HG03159 (cell line): Measurements from ENCODE around the gene NCOR2.

Experiments
- ATAC-seq: cut with Tn5 transposase; IDR thresholded peaks from one replicate; pipeline ENCODE4 v1.9.1; 2021; ENCODE audit warnings: mild to moderate bottlenecking, moderate library complexity; ENCODE audit not compliant: unreplicated experiment

Gene NCOR2

DNA sequence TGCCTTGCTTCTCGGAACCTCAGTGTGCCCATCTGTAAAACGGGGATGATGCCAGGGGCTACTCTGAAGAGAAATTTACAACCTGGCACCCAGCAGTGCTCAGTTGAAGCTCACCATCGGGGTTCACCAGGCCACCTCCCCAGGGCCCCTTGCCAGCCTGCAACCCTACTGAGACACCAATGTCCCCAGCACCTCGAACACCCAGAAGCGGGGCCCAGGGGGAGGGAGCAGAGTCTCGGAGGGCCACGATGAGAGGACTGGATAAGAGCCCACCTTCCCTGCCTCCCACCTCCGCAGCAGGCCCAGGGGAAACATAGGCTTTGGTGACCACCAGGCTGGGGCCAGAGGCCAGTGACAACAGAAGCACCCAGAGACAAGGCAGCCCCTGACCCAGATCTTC lies 22.4 kb downstream of the NCOR2 start:
- no peak for ATAC-seq

DNA sequence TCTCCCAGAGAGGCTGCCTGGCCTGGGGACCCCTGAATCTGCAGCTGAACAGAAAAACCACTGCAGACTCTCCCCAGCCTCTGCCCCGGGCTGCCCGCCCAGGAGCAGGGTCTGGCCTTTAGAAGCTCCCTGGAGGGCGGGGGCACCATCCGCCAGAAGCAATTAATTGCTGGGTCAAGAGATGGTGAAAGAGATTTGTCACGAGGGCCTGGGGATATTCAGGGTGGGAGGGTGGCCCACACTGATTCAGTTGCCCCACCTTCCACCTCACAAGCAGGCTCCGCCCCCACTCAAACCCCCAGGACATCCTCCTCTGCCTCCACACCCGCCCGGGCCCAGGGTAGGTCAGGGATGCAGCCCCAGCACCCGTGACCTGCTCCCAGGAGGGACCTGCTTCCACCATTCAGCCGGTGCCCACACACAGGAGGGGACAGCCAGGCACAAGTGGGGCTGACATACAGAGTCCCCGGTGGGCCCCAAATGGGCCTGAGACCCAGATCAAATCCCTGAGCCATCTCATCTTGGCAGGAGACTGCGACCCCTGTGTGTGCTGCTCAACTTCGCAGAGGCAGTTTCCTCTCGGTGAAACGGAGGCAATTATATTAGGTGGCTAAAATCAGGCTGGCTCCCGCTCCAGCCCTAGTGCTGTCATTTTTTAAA lies 23.0 kb downstream of the NCOR2 start:
- no peak for ATAC-seq

DNA sequence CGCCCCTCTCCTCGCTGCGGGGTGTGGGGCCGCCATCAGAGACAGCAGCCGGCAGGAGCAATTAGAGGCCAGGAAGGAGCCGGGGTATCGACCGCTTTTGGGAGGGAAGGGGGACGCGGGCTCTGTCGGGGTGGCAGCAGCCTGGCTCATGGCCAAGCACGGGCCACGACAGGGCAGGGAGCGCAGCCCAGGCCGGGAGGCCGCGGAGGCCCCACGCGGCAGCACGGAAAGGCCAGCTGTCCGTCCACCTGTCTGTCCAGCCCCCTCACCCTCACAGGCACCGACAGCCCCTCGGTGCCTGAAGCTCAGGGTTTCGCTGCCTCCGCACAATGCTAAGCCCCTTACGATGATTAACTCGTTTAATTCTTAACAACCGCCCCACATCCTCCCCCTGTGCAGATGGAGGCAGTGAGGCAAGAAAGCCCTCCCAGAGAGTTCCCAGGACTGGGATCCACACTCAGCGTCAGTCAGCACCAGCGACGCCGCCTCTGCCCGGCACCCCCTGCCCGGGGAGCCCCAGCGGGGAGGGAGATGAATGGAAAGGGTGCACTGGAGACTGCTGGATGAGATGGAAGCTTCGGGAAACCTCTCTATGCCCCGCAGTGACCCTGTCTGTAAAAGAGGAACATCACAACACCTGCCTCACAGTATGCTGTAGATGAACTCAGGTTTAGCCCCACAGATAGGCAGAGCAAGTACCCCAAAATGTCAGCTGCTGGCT lies 23.7 kb downstream of the NCOR2 start:
- ATAC-seq = no peak

DNA sequence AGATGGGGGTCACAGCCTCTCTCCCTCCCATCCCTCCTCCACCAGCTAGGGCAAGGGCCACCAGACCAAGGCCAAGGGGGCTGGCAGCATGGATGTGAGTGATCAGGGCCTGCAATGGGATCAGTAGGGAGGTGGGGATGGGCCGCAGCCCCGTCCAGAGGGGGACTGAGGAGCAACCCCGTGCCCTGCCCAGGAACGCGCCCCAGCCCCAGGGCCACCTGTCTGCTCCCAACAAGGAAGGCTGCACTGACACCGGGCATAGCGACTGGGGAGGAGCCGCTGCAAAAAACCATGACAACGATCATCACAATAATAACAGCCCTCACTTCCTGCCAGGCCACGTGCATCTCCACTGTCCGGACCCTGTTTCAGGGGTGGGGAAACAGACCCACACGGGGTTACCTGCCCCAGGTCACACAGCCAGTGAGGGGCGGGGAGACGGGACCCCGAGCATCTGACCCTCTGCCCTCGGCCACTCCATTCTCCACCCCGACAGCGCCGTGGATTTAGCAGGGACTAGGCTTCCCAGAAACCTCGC lies 24.3 kb downstream of the NCOR2 start:
- ATAC-seq = peak; percentile 36

DNA sequence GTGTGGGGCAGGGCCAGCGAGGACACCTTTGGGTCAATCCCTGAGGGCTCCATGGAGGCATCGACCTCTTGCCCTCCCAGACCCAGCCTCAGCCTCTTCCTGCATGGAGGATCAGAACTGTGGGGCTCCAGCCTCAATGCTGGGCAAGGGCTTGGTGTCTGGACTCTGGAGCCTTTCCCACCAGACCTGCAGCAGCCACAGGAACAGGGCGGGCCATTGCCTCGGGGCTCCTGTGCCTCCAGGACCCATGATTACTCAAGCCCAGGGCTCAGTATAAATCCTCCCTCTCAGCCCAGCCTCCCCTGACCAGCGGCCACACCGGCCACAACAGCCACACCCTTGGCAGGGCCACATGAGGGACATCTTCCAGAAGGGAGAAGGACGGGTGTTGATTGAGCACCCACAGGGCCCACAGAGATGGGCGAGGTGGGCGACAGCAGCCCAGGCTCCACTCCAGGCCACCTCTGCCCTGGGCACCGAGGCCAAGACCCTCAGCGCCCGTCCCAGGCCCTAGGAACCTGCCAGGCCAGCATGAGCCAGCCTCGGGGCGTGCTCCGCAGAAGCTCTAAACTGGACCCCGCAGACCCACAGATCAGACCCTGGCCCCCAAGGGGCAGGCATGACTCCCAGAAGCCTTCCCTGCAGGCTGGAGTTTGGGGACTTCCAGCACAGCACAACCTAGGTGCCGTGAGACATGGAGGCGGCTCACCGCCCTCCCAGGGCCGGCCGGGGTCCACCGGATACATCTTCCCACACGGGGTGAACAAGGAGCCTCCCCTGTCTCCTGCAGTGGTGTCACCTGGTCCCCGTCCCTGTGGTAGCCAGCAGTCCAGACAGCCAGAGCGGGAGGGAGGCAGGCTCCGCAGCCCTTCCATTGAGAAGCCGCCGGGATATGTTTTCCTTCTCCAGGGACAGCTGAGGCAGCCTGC lies 25.1 kb downstream of the NCOR2 start:
- ATAC-seq = no peak

DNA sequence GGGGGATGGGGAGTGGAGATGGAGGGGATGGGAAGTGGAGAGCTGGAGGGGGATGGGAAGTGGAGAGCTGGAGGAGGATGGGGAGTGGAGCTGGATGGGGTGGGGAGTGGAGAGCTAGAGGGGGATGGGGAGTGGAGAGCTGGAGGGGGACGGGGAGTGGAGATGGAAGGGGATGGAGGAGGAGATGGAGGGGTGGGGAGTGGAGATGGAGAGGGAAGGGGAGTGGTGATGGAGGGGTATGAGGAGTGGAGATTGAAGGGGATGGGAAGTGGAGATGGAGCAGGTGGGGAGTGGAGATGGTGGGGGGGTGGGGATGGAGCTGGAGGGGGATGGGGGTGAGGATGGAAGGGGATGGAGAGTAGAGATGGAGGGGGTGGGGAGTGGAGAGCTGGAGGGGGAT lies 26.1 kb downstream of the NCOR2 start:
- ATAC-seq = no peak

DNA sequence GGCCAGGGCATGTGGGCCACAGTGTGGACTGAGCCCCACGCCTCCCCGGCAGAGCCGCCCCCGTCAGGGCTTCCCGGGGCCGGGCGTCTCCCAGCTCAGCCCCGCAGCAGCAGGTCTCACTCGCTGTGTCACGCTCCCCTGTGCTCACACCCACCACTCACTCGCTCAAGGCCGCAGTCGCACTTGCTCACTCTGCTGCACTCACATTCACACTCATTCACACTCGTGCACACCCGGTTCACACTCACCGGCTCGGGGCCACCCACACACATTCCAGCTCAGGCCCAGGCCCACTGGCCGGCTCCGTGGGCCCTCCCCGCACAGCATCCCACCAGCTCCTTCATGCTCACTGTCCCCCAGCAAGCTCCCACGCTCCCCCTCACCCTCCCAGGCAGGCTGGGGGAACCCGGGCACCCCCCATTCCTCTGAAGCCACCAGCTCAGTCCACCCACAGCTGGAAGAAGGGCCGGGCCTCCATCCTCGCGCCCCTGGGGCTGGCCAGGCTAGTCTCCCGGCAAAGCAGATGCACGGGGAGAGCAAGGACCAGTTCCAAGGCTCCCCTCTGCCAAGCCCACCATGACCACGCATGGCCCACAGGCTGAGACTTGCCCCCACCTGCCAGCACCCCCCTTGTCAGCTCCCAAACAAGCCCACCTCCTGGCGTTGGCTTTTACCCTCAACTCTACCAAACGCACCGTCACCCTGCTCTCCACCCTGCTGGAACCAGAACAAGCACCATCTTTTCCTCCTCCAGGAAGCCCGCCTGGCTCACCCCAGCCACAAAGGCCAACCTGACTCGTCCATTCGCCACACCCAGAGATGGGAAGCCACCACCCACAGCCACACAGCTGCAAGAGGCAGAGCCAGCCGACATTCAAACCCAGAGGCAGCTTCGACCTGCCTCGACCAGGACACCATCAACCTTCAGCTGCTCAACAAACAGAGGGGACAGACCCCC lies 28.0 kb downstream of the NCOR2 start:
- no peak for ATAC-seq

DNA sequence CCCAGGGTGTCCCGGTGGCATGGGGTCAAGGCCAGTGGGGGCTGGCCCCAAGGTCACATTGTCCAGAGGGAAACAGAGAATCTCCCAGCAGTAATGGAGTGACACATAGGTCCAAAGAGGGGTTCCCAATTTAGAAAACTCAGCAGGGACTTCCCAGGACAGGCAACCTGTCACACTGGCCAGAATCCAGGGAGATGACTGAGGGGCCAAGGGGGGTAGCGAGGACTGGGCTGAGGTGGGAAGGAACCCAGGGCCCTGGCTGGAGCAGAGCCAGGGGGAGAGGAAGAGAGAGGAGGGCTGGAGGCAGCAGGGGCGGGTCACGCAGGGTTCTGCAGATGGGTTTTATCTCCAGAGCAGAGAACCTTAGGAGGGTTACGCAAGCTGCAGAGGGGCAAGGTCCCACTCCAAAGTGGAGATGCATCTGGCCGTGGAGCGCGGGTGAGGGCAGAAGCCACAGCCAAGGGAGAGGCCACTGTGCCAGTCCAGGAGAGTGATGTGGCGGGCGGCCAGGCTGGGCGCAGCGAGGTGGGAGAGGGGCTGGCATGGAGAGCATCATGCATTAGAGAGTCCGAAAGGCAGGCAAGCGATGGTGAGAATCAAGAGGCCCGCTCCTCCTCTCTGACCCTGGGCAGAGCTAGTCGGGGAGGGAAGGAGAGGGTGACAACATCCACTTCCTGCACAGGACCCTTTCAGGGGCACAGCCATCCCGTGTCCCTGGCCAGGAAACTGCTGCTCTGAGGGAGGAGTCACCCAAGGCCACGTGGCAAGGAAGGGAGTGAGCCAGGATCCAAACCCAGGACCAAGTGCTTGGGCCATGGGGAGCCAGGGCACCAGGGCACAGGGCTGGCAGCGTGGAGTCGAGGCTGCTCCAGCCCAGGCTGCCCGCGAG lies 29.0 kb downstream of the NCOR2 start:
- no peak for ATAC-seq

DNA sequence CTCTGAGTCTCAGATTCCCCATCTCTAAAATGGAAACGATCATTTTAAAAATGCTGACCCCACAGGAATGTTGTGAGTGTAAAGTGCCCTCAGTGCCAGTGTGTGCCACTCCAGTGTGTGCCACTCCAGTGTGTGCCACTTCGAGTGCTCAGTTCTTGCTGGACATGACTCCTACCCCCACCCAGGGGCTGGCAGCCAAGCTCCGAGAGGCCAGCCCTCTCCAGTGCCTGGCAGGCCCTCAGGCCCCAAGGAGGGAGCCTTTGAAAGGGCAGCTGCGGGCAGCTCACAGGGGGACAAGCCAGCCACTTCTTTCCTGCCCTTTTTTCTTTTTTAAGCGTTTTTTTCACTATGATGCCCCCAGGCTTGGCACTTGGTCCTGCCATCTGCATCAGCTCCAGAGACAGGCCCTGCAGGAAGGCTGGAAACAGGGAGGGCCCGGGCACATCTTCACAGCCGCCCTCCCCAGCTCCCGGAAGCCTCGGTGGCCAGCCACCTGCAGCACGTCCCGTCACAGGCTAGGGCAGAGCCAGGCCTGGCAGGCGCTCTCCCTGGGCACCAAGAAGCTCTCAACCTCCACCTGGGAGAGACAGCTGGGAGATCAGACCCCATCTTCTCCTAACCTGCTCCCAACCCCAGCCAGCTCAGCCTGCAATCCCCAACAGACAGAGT lies 29.8 kb downstream of the NCOR2 start:
- no peak for ATAC-seq

DNA sequence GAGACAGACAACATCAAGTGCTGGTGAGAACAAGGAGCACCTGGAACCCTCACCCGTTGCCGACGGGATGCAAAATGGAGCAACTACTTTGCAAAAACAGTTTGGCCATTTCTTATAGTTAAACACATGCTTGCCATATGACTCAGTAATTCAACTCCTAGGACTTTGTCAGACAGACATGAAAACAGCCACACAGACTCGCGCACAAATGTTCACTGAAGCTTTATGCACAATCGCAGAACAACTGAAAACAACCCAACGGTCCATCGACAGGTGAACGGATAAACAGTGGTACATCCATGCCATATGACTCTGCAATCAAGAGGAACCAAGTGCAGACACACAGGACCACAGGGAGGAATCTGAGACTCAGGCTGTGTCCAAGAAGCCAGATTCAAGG lies 30.8 kb downstream of the NCOR2 start:
- no peak for ATAC-seq

DNA sequence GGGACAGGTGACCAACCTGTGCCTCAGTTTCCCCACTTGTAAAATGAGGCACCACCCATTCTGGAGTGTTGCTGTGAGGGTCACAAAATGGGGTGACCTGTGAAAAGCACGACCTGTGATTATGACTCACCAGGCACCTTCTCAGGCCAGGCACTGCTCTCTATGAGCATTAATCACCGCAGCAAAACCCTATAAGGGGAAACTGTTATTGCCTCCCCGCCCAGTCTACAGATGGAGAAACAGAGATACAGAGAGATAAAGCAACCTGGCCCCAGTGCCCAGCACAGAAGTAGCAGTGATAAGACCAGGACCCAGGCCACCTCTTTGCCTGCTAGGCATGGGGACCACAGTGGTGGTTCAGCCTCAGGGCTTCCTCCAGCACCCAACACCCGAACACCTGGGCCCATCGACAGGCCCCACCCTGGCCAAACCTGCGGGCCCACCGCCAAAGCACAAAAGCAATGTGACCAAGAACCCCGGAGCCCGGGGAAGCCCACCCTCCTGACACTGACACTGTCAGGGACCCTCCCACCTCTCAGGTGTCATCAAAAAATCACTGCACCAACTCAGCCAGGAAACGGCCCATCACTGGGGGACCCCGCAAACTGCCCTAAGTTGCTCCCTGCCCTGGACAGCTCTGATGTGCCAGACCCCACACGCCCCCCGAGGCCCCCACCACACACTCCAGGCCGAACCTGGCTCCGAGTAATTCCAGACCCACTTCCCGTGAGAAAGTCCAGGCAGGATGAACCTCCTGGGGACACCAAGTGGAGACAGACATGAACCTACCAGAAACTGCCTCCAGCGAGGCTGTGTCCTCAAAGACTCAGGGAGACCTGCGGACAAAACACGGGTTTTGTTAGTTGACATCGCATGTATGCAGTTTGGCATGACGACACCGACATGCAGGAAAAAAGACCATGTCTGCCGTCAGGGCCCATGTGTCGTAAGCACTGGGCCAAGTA lies 32.4 kb downstream of the NCOR2 start:
- ATAC-seq = no peak

DNA sequence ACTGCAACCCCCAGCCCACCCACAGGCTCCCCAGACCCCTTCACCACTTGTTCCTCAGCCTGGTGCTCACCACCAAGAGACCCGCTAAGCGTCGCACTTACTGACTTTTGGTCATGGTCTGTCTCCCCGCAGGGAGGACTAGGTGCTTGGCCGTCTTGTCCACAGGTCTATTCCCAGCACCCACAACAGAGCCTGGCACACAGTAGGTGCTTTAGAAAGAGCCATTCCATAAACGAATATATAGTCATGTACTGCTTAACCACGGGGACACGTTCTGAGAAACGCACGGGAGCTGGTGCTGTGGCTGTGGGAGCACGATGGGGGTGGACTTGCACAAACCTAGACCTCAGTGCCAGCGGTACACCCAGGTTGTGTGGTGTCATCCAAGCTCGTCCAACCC lies 34.0 kb downstream of the NCOR2 start:
- ATAC-seq = no peak

DNA sequence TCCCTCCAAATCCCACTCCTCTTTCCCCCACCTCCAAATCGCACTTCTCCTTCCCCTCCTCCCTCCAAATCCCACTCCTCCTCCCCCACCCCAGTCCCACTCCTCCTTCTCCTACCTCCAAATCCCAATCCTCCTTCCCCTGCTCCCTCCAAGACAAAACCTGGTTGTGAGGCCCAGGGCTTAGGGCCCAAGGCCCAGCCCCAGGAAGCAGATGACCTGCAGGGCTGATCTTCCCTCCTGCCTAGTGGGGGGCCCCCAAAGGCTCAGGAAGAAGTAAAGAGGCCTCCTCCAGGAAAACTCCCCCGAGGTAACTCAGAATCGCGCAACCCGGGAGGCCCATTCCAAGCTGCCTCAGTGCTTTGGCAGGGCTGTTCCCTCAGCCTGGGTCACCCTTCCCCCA lies 34.4 kb downstream of the NCOR2 start:
- ATAC-seq = no peak

DNA sequence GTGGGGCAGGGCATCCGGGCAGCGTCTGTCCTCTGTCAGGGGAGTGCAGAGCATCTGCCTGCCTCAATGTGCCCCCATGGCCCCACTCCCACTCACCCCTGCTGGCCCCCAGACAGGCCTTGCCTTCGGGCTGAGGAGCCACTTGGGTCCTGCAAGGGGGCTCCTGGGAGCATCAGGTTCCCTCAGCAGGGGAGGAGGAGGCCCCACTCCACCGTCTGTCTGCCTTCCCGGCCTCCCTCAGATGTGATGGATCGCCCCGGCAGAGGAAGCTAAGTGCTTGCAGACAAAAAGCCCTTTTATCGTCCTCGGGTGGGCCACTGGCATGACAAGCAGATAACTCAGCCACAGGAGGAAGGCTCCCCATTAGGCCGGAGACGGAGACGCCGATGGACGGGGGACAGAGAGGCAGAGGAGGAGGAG lies 35.1 kb downstream of the NCOR2 start:
- ATAC-seq = no peak

DNA sequence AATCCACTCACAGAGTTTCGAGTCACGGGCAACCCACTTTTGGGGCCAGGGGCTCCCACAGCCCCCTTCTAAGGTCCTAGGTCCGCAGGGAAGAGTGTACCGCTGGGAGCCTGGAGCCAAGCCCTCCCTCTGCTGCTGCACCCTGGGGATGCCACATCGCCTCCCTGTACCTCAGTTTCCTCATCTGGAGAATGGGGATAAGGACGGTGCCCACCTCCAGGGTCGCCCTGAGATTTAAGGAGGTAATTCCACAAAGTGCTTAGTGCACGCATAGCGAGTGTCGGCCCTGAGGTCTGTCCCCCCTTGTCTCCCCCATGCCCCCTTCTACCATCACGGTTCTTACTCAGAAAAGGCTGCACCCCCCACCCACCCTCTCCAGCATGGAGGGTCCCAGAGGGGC lies 35.5 kb downstream of the NCOR2 start:
- ATAC-seq = no peak

DNA sequence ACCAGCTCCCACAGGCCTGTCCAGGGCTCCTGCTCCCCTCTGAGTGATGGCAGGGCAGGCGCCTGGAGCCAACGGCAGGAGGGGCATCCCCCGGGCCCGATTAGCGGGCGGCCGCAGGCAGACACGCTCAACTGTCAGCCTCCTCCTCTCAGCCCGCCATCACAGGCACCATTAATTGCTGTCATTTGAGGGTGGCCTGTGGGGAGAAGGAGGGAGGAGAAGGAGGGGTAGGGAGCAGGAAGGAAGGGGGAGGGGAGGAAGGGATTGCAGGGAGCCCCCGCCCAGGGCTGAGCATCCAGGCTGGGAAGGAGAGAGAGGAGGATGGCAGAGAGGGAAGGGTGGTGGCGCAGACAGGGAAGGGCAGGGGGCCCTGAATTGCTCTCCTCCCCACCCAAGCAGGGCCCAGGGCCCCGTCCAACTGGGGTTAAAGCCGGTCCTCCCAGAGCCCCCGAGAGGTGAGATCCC lies 36.1 kb downstream of the NCOR2 start:
- ATAC-seq = no peak

DNA sequence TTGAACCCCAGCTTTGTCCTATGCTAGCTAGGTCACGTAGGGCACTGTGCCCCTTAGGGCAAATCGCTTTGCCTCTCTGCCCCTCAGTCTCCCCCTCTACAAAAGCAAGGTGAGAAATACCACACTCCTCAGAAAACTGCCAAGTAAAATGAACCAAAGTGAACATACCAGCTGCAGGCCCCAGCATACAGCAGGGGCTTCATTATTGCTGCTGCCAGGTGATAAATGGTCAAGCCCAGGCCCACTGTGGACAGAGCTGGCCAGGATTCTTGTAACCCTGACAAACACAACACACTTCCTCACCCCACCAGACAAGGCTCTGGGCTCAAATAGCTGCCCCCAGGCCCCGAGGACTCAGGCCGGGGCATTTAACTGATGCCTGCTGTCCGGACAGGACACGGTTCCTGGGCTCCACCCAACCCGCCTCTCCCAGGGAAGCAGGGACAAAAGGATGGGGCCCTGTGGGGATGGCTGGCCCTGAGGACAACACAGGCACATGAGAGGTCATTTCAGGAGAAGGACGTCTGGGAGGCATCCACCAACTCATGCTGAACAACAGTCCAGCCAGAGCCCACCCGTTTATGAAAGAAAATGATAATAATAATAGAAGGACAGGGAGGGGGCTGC lies 36.7 kb downstream of the NCOR2 start:
- no peak for ATAC-seq
